Activated CD4-positive, alpha-beta memory T cell treated with anti-CD3 and anti-CD28 coated beads, Interleukin-2, amount 10 ng/mL, durations not matched to agents 7 days and 5 days (primary cell): ENCODE measurements around the gene MAP3K21. TPM values are rescaled to one million over a fixed set of nuclear protein-coding genes. Genes with fewer than 3 reads are reported as not detected.

Experiments
- total RNA-seq, 2 experiments: library from RNA; stranded (reverse); gene quantifications; one replicate each; pipeline ENCODE4 v1.2.3, GENCODE V29; 2021

Gene MAP3K21
- total RNA-seq, 2 experiments from 2014 or later, result 4.4 to 4.6 TPM

Other genes starting within 250 kb of the MAP3K21 start
- 10 to 100 TPM; 21.8 to 23.2 TPM for gene PCNX2, start 32.0 kb upstream of the MAP3K21 start, total RNA-seq